Neutrophil (primary cell): Measurements from ENCODE around the gene CREBBP.

Experiments
- H3K27ac ChIP-seq: fragments of 200-600 bp; sonication (generic); 2 replicates; pipeline ENCODE4 v1.5.1; 2016; ENCODE audit warnings: mild to moderate bottlenecking, moderate library complexity
- H3K27me3 ChIP-seq: fragments of 200-600 bp; sonication (generic); 2 replicates; pipeline ENCODE4 v1.6.0; 2016; ENCODE audit warnings: mild to moderate bottlenecking
- H3K36me3 ChIP-seq: fragments of 200-600 bp; sonication (generic); 2 replicates; pipeline ENCODE4 v1.5.1; 2017
- H3K4me1 ChIP-seq, 2 experiments: fragments of 200-600 bp in 1 of 2; sonication (generic) in 1 of 2; 1 replicate in 1 of 2; 2 replicates in 1 of 2; pipeline versions ENCODE4 v1.5.1 to v1.6.1; 2013 to 2016; ENCODE audit warnings: low read depth in 1 of 2, low read length in 1 of 2, mild to moderate bottlenecking in 1 of 2, moderate library complexity in 1 of 2; ENCODE audit not compliant: control insufficient read depth in 1 of 2, insufficient read depth in 1 of 2
- H3K4me3 ChIP-seq, 2 experiments: fragments of 200-600 bp in 1 of 2; sonication (generic) in 1 of 2; 1 replicate in 1 of 2; 2 replicates in 1 of 2; pipeline ENCODE4 v1.5.1; 2013 to 2016; ENCODE audit warnings: low read depth in 1 of 2, low read length in 1 of 2, mild to moderate bottlenecking in 1 of 2, moderate library complexity in 1 of 2
- H3K9me3 ChIP-seq: fragments of 200-600 bp; sonication (generic); 2 replicates; pipeline ENCODE4 v1.5.1; 2016
- CTCF ChIP-seq: fragments of 200-600 bp; sonication (generic); IDR thresholded peaks from 2 replicates; pipeline ENCODE4 v1.5.1; 2016; ENCODE audit warnings: antibody characterized with exemption

CREBBP gene

GRCh38 chr16:3787924-3788661 is 92.4 kb downstream of the CREBBP start:
- Histone ChIP-seq H3K9me3 (no peaks in the 10 kb centered on the region), H3K4me1 (no peaks in the 10 kb centered on the region), H3K4me3 (no peak overlapping the region), H3K27ac (no peak overlapping the region), H3K36me3 (peaks cover 90% of the 10 kb centered on the region), H3K27me3 (no peaks in the 10 kb centered on the region)
- no peak for TF ChIP-seq CTCF

GRCh38 chr16:3785413-3785812 is 95.1 kb downstream of the CREBBP start:
- no peak for TF ChIP-seq CTCF
- Histone ChIP-seq H3K4me3 (no peak overlapping the region), H3K27ac (no peak overlapping the region), H3K4me1 (no peaks in the 10 kb centered on the region), H3K9me3 (no peaks in the 10 kb centered on the region), H3K27me3 (no peaks in the 10 kb centered on the region), H3K36me3 (peaks cover 88% of the 10 kb centered on the region)

- Histone ChIP-seq H3K27me3 (no peaks in the 10 kb centered on the region), H3K9me3 (no peaks in the 10 kb centered on the region), H3K36me3 (peaks cover 93% of the 10 kb centered on the region), H3K4me1 (no peaks in the 10 kb centered on the region), H3K4me3 (no peak overlapping the region), H3K27ac (no peak overlapping the region)
- TF ChIP-seq CTCF: no peak
Observed at GRCh38 chr16:3783516-3783915, 97.0 kb downstream of the CREBBP start.

- no peak overlapping the region for H3K4me3 ChIP-seq
- no peaks in the 10 kb centered on the region for H3K9me3 ChIP-seq
- no peak for TF ChIP-seq CTCF
- H3K27me3 ChIP-seq: no peaks in the 10 kb centered on the region
- H3K4me1 ChIP-seq: no peaks in the 10 kb centered on the region
- H3K27ac ChIP-seq: peak overlapping the region; percentile 17
- peaks cover 96% of the 10 kb centered on the region for H3K36me3 ChIP-seq
Observed at GRCh38 chr16:3782566-3782965, 97.9 kb downstream of the CREBBP start.

GRCh38 chr16:3781421-3781820 is 99.1 kb downstream of the CREBBP start:
- Histone ChIP-seq H3K9me3 (no peaks in the 10 kb centered on the region), H3K4me1 (no peaks in the 10 kb centered on the region), H3K4me3 (no peak overlapping the region), H3K27me3 (no peaks in the 10 kb centered on the region), H3K36me3 (peaks cover 98% of the 10 kb centered on the region), H3K27ac (no peak overlapping the region)
- TF ChIP-seq CTCF: no peak
